ENCODE measurements around the gene POLR1G.
"Not testable (repeated sequence)": the region's sequence is repeated elsewhere in the genome, so short reads cannot be mapped to it uniquely, and the experiment has no call there.

The POLR1G gene

DNA sequence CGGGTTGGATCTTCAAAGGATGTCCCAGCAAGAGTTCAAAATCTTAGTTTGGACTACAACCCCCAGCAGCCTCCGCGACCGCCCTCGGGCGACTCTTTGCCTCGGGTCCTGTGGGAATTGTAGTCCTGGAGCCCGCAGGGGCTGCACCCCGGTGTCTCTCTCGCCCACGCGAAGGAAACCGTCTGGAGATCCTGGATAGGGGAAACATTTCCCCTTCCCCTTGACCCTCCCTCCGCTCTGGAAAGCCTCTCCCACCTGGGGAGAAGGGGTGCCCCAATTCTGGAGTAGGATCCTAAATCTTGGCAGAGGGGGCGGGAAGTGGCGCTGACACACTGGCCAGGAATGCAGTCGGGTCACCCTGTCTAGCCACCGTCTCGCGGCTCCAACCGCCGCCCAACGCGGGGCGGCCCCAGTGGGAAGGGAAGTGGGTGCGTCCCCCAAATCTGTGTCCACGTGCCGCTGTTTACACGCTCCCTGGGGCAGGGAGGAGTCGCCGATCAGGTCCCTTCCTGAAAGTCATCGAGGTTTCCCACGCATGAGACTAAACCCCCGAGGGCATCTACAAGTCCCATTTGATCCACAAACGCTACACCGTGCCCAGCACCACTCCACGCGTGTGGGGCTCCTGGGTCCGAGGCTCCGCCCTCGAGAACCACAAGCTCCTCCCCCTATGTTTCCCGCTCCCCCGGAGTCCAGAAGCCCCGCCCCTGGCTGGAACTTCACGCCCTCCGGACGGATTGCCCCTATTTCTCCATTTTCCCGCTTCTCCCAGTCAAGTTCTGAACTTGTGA is 814 bp upstream of the POLR1G start:
- TF ChIP-seq, protein P1, sequence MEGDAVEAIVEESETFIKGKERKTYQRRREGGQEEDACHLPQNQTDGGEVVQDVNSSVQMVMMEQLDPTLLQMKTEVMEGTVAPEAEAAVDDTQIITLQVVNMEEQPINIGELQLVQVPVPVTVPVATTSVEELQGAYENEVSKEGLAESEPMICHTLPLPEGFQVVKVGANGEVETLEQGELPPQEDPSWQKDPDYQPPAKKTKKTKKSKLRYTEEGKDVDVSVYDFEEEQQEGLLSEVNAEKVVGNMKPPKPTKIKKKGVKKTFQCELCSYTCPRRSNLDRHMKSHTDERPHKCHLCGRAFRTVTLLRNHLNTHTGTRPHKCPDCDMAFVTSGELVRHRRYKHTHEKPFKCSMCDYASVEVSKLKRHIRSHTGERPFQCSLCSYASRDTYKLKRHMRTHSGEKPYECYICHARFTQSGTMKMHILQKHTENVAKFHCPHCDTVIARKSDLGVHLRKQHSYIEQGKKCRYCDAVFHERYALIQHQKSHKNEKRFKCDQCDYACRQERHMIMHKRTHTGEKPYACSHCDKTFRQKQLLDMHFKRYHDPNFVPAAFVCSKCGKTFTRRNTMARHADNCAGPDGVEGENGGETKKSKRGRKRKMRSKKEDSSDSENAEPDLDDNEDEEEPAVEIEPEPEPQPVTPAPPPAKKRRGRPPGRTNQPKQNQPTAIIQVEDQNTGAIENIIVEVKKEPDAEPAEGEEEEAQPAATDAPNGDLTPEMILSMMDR (conservative IDR thresholded peaks at IDR 0.05; ENCODE audit: low read length), result no peak
- H3K4me3 ChIP-seq (ENCODE audit: low read length), result peak overlapping the region; percentile 90
- DNase-seq (ENCODE audit: low read depth), result peak; percentile 87

DNA sequence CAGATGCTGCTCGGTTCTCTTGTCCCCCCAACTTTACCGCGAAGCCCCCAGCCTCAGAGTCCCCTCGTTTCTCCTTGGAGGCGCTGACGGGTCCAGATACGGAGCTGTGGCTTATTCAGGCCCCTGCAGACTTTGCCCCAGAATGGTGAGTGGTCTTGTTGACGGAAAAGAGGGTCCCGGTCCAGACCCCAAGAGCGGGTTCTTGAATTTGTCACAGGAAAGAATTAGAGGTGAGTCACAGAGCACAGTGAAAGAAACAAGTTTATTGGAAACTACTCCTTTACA is 589 bp downstream of the POLR1G start:
- TF ChIP-seq, protein P1 (conservative IDR thresholded peaks at IDR 0.05; ENCODE audit: low read length), result no peak
- peak overlapping the region; percentile 90 for H3K4me3 ChIP-seq (ENCODE audit: low read length)
- DNase-seq (ENCODE audit: low read depth), result no peak

DNA sequence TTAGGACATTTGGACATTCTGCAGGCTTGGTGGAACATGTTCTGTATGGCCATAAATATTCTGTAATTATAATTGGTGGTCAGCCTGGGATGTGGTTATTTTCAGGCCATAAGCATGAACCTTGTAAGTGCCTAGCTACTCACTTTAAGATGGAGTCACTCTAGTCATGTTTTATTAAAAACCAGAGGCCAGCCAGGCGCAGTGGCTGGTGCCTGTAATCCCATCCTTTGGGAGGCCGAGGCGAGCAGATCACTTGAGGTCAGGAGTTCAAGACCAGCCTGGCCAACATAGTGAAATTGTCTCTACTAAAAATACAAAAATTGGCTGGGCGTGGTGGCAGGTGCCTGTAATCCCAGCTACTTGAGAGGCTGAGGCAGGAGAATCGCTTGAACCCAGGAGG is 1.1 kb downstream of the POLR1G start:
- peak overlapping the region; percentile 90 for H3K4me3 ChIP-seq (ENCODE audit: low read length)
- not testable (repeated sequence) for DNase-seq (ENCODE audit: low read depth)

DNA sequence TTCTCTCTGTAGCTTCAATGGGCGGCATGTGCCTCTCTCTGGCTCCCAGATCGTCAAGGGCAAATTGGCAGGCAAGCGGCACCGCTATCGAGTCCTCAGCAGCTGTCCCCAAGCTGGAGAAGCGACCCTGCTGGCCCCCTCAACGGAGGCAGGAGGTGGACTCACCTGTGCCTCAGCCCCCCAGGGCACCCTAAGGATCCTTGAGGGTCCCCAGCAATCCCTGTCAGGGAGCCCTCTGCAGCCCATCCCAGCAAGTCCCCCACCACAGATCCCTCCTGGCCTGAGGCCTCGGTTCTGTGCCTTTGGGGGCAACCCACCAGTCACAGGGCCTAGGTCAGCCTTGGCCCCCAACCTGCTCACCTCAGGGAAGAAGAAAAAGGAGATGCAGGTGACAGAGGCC is 1.7 kb downstream of the POLR1G start:
- TF ChIP-seq, protein P1 (conservative IDR thresholded peaks at IDR 0.05; ENCODE audit: low read length), result no peak

DNA sequence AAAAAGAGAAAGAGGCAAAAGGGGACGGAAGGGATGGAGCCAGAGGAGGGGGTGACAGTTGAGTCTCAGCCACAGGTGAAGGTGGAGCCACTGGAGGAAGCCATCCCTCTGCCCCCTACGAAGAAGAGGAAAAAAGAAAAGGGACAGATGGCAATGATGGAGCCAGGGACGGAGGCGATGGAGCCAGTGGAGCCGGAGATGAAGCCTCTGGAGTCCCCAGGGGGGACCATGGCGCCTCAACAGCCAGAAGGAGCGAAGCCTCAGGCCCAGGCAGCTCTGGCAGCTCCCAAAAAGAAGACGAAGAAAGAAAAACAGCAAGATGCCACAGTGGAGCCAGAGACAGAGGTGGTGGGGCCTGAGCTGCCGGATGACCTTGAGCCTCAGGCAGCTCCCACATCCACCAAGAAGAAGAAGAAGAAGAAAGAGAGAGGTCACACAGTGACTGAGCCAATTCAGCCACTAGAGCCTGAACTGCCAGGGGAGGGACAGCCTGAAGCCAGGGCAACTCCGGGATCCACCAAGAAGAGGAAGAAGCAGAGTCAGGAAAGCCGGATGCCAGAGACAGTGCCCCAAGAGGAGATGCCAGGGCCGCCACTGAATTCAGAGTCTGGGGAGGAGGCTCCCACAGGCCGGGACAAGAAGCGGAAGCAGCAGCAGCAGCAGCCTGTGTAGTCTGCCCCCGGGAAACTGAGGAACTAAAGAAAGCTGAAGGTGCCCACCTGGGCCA is 2.5 kb downstream of the POLR1G start:
- H3K4me3 ChIP-seq (ENCODE audit: low read length), result no peak overlapping the region
- TF ChIP-seq, protein P1 (conservative IDR thresholded peaks at IDR 0.05; ENCODE audit: low read length), result no peak
- DNase-seq (ENCODE audit: low read depth), result no peak

More for the DNA sequence above, 1.7 kb downstream of the POLR1G start:
- no peak for DNase-seq (ENCODE audit: low read depth)
- no peak overlapping the region for H3K4me3 ChIP-seq (ENCODE audit: low read length)

DNA sequence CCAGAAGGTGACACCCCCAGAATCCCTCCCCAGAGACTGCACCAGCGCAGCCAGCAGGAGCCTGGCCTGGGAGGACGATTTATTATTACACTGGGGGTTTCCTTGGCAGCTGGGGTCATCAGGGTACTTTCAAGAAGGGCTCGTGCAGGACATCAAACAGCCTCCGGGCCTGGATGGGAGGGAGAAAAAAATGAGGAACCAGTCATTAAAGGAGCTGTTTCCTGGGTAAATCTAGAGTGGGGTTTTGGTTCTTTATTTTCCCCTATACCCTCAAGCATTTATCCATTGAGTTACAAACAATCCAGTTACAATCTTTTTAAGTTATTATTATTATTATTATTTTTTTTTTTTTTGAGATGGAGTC is 3.1 kb downstream of the POLR1G start:
- no peak for DNase-seq (ENCODE audit: low read depth)
- TF ChIP-seq, protein P1 (conservative IDR thresholded peaks at IDR 0.05; ENCODE audit: low read length), result no peak
- H3K4me3 ChIP-seq (ENCODE audit: low read length), result no peak overlapping the region

DNA sequence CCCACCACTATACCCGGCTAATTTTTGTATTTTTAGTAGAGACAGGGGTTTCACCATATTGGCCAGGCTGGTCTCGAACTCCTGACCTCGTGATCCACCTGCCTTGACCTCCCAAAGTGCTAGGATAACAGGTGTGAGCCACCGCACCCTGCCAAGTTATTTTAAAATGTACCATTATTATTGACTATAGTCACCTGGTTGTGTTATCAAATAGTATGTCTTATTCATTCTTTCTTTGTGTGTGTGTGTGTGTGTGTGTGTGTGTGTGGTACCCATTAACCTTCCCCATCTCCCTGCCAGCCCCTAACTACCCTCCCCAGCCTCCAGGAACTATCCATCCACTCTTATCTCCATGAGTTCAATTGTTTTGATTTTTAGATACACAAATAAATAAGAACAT is 3.9 kb downstream of the POLR1G start:
- not testable (repeated sequence) for DNase-seq (ENCODE audit: low read depth); H3K4me3 ChIP-seq (ENCODE audit: low read length)

DNA sequence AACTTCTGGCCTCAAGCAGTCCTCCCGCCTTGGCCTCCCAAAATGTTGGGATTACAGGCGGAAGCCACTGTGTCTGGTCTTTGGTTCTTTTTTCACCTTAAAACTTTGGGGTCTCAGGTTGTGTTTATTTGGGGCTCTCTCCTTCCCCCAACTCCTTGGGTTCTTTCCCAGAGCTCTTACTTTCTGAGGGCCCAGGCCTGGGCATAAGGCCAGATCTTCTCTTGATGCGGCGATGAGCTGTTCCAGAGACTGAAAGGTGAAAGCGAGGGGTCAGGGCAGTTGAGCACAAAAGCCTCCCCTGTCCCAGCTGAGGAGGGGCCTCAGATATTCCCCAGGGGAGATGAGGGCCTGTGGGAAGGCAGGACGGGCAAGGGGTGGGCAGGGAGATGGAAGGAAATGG is 7.1 kb downstream of the POLR1G start:
- DNase-seq (ENCODE audit: low read depth), result no peak
- no peak overlapping the region for H3K4me3 ChIP-seq (ENCODE audit: low read length)
- TF ChIP-seq, protein P1 (conservative IDR thresholded peaks at IDR 0.05; ENCODE audit: low read length), result no peak

Data from AG10803 (cell line).